Measurements from ENCODE around the gene TMC3.
"Not testable (repeated sequence)": the region's sequence is repeated elsewhere in the genome, so short reads cannot be mapped to it uniquely, and the experiment has no call there.

The TMC3 gene

GRCh38 chr15:81373775-81374395 is at the start of gene TMC3:
Gene TMC3, minus strand, starts transcription at chr15:81374213. Its CDS starts 136 bp downstream, at chr15:81374077.
- H3K4me3 ChIP-seq = no peak within 1 kb of the TSS

GRCh38 chr15:81421461-81421860 is 47.4 kb upstream of the TMC3 start:
- H3K4me3 ChIP-seq = no peak overlapping the region

More at GRCh38 chr15:81373775-81374395, at the start of gene TMC3:
- H3K27ac ChIP-seq = no peak within 1 kb of the TSS

GRCh38 chr15:81419332-81419943 is 45.4 kb upstream of the TMC3 start:
- Histone ChIP-seq H3K27ac (no peak overlapping the region), H3K4me3 (no peak overlapping the region)

More at GRCh38 chr15:81421461-81421860, 47.4 kb upstream of the TMC3 start:
- no peak overlapping the region for H3K27ac ChIP-seq

- Histone ChIP-seq H3K27ac (no peak overlapping the region), H3K4me3 (no peak overlapping the region)
Observed at GRCh38 chr15:81418891-81419290, 44.9 kb upstream of the TMC3 start.

- H3K27ac ChIP-seq = no peak overlapping the region
- no peak overlapping the region for H3K4me3 ChIP-seq
Observed at GRCh38 chr15:81418444-81418843, 44.4 kb upstream of the TMC3 start.

GRCh38 chr15:81414274-81414968 is 40.4 kb upstream of the TMC3 start:
- not testable (repeated sequence) for H3K27ac ChIP-seq, H3K4me3 ChIP-seq

- H3K4me3 ChIP-seq = no peak overlapping the region
- H3K27ac ChIP-seq = no peak overlapping the region
Observed at GRCh38 chr15:81413851-81414250, 39.8 kb upstream of the TMC3 start.

GRCh38 chr15:81411969-81412633 is 38.1 kb upstream of the TMC3 start:
- no peak overlapping the region for H3K4me3 ChIP-seq
- no peak overlapping the region for H3K27ac ChIP-seq

GRCh38 chr15:81411051-81411450 is 37.0 kb upstream of the TMC3 start:
- Histone ChIP-seq H3K27ac (no peak overlapping the region), H3K4me3 (no peak overlapping the region)

- H3K27ac ChIP-seq = no peak overlapping the region
- no peak overlapping the region for H3K4me3 ChIP-seq
Observed at GRCh38 chr15:81410318-81410753, 36.3 kb upstream of the TMC3 start.

- Histone ChIP-seq H3K27ac (no peak overlapping the region), H3K4me3 (no peak overlapping the region)
Observed at GRCh38 chr15:81407718-81408117, 33.7 kb upstream of the TMC3 start.

GRCh38 chr15:81407176-81407575 is 33.2 kb upstream of the TMC3 start:
- H3K4me3 ChIP-seq = no peak overlapping the region
- H3K27ac ChIP-seq = no peak overlapping the region

- Histone ChIP-seq H3K4me3 (no peak overlapping the region), H3K27ac (no peak overlapping the region)
Observed at GRCh38 chr15:81400640-81401236, 26.7 kb upstream of the TMC3 start.

GRCh38 chr15:81398910-81399551 is 25.0 kb upstream of the TMC3 start:
- no peak overlapping the region for H3K27ac ChIP-seq
- H3K4me3 ChIP-seq = no peak overlapping the region

GRCh38 chr15:81398456-81398855 is 24.4 kb upstream of the TMC3 start:
- no peak overlapping the region for H3K27ac ChIP-seq

GRCh38 chr15:81394603-81395002 is 20.6 kb upstream of the TMC3 start:
- H3K27ac ChIP-seq = no peak overlapping the region

More at GRCh38 chr15:81398456-81398855, 24.4 kb upstream of the TMC3 start:
- H3K4me3 ChIP-seq = no peak overlapping the region

GRCh38 chr15:81391657-81392056 is 17.6 kb upstream of the TMC3 start:
- H3K4me3 ChIP-seq = no peak overlapping the region
- no peak overlapping the region for H3K27ac ChIP-seq

More at GRCh38 chr15:81394603-81395002, 20.6 kb upstream of the TMC3 start:
- H3K4me3 ChIP-seq = no peak overlapping the region

- H3K4me3 ChIP-seq = no peak overlapping the region
- H3K27ac ChIP-seq = no peak overlapping the region
Observed at GRCh38 chr15:81388436-81388770, 14.4 kb upstream of the TMC3 start.

- Histone ChIP-seq H3K27ac (no peak overlapping the region), H3K4me3 (no peak overlapping the region)
Observed at GRCh38 chr15:81387621-81388435, 13.8 kb upstream of the TMC3 start.

Data from skin epidermis (tissue), 12 donors.